ENCODE results near the gene VAC14.

VAC14 gene

GRCh38 chr16:70711211-70712031 is 89.5 kb downstream of the VAC14 start:
- Histone ChIP-seq H3K4me1 (peaks cover 44% of the 10 kb centered on the region), H3K9me3 (no peaks in the 10 kb centered on the region), H3K27me3 (no peaks in the 10 kb centered on the region), H3K36me3 (no peaks in the 10 kb centered on the region), H3K4me3 (ENCODE audit: low read depth, low read length) (no peak overlapping the region)
- no peak for TF ChIP-seq CTCF (IDR thresholded peaks at IDR 0.05; ENCODE audit: low read depth, low read length)
- no peak for DNase-seq

GRCh38 chr16:70710422-70711210 is 90.3 kb downstream of the VAC14 start:
- Histone ChIP-seq H3K4me3 (ENCODE audit: low read depth, low read length) (no peak overlapping the region), H3K9me3 (no peaks in the 10 kb centered on the region), H3K4me1 (peaks cover 36% of the 10 kb centered on the region), H3K36me3 (no peaks in the 10 kb centered on the region), H3K27me3 (no peaks in the 10 kb centered on the region)
- TF ChIP-seq CTCF (IDR thresholded peaks at IDR 0.05; ENCODE audit: low read depth, low read length), result no peak
- no peak for DNase-seq

DNA sequence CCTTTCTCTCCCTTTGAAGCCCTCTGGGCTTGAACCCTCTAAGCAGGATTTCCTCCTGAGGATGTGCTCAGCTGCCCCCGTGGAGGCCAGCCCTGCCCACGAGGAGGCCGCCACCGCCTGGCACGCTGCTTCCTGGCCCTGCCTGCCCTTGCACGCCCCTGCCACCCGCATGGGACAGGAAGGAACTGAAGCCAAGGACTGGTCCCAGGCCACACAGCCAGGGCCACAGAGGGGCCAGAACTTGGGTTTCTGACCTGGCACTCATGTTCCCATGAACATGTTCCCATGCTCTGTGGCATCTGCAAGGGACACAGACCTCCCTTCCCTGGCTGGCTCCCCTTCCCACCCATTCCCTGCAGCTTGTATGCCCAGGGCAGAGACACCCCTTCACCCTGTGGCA is 91.0 kb downstream of the VAC14 start:
- no peaks in the 10 kb centered on the region for H3K27me3 ChIP-seq
- H3K36me3 ChIP-seq, result no peaks in the 10 kb centered on the region
- DNase-seq, result no peak
- no peak overlapping the region for H3K4me3 ChIP-seq (ENCODE audit: low read depth, low read length)
- no peak for TF ChIP-seq CTCF (IDR thresholded peaks at IDR 0.05; ENCODE audit: low read depth, low read length)
- peaks cover 31% of the 10 kb centered on the region for H3K4me1 ChIP-seq
- no peaks in the 10 kb centered on the region for H3K9me3 ChIP-seq

DNA sequence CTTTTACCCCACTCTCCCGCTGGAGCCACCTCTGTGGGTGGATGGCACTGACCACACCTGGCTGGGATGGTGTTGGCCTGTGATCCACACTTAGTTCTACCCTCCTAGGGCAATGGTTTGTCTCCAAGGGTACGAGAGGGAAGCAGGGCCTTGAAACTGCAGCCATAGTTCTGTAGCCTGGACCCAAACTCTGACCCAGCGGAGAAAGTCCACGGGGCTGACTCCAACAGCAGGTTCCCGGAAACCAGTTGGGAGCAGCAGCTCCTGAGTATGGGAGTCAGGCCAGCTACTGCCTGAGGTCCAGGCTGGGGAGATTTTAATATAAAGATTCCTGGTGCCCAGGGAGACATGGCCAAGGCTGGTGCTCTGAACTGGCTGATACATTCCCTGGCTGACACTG is 91.5 kb downstream of the VAC14 start:
- H3K27me3 ChIP-seq, result no peaks in the 10 kb centered on the region
- DNase-seq, result no peak
- no peaks in the 10 kb centered on the region for H3K9me3 ChIP-seq
- H3K36me3 ChIP-seq, result no peaks in the 10 kb centered on the region
- TF ChIP-seq CTCF (IDR thresholded peaks at IDR 0.05; ENCODE audit: low read depth, low read length), result no peak
- no peak overlapping the region for H3K4me3 ChIP-seq (ENCODE audit: low read depth, low read length)
- peaks cover 30% of the 10 kb centered on the region for H3K4me1 ChIP-seq

- H3K4me1 ChIP-seq, result peaks cover 33% of the 10 kb centered on the region
- no peak overlapping the region for H3K4me3 ChIP-seq (ENCODE audit: low read depth, low read length)
- H3K9me3 ChIP-seq, result no peaks in the 10 kb centered on the region
- H3K36me3 ChIP-seq, result no peaks in the 10 kb centered on the region
- TF ChIP-seq CTCF (IDR thresholded peaks at IDR 0.05; ENCODE audit: low read depth, low read length), result no peak
- DNase-seq, result no peak
- no peaks in the 10 kb centered on the region for H3K27me3 ChIP-seq
Observed at GRCh38 chr16:70708366-70709246, 92.4 kb downstream of the VAC14 start.

Data from BE2C (cell line).